Measurements from ENCODE around the gene CYP27B1.

DNA sequence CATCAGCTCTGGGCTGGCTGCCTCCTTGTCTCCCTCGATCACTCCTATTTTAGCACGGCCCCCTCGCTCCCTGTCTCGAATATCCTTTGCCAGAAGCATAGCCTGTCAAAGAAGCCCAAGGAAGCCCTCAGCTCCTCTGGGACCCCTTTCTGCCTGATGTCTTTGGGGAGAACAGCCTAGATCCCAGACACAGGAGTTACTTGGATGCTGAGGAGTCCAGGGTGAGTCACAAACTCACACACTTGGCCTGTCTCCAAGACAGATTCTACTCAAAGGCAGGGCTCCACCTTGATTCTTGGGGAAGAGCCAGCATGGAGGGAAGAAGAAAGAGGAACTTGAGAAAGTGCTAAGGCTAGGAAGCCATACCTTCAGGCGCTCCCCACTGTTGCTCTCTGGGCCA is 43.6 kb upstream of the CYP27B1 start:
- TF ChIP-seq, protein P1, sequence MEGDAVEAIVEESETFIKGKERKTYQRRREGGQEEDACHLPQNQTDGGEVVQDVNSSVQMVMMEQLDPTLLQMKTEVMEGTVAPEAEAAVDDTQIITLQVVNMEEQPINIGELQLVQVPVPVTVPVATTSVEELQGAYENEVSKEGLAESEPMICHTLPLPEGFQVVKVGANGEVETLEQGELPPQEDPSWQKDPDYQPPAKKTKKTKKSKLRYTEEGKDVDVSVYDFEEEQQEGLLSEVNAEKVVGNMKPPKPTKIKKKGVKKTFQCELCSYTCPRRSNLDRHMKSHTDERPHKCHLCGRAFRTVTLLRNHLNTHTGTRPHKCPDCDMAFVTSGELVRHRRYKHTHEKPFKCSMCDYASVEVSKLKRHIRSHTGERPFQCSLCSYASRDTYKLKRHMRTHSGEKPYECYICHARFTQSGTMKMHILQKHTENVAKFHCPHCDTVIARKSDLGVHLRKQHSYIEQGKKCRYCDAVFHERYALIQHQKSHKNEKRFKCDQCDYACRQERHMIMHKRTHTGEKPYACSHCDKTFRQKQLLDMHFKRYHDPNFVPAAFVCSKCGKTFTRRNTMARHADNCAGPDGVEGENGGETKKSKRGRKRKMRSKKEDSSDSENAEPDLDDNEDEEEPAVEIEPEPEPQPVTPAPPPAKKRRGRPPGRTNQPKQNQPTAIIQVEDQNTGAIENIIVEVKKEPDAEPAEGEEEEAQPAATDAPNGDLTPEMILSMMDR (IDR thresholded peaks at IDR 0.05; ENCODE audit: low read length) = no peak
- no peak for TF ChIP-seq EZH2 (IDR thresholded peaks at IDR 0.05; ENCODE audit: borderline replicate concordance, low read length)

Data from OCI-LY1 (cell line).